Choroid plexus epithelial cell (primary cell): ENCODE results near the gene TULP4.
"Not testable (repeated sequence)": the region's sequence is repeated elsewhere in the genome, so short reads cannot be mapped to it uniquely, and the experiment has no call there.

Experiments
- DNase-seq: peaks from one replicate; pipeline ENCODE4 v3.0.0-alpha.2; 2010; ENCODE audit warnings: low read depth
- H3K4me3 ChIP-seq: 2 replicates; pipeline ENCODE4 v1.5.1; 2011; ENCODE audit warnings: low read depth, mild to moderate bottlenecking, control low read depth, low read length, moderate library complexity
- TF ChIP-seq, protein P1 (sequence below): conservative IDR thresholded peaks from 2 replicates; pipeline ENCODE4 v1.5.1; 2011; ENCODE audit warnings: low read depth, mild to moderate bottlenecking, control low read depth, inconsistent platforms, low read length, moderate library complexity

The TULP4 gene

DNA sequence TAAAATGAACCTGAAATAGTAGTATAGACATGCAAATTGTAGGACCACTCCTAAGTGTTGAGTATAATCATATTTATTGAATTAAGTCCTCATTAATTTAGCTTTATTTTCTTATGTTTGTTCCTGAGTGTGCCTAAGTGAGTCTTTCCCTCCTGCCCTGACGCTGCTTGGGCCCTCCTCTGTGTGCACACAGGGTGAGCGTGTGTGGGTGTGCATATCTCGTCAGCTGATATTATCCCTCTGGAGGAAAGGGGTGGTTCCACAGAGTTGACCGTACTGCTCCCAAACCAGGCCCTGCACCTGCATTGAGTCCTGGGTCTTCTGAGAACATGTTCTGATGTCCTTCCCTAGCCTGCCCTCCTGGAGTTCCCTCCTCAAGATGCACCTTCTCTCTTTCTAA is 28.0 kb downstream of the TULP4 start:
- TF ChIP-seq, protein P1, sequence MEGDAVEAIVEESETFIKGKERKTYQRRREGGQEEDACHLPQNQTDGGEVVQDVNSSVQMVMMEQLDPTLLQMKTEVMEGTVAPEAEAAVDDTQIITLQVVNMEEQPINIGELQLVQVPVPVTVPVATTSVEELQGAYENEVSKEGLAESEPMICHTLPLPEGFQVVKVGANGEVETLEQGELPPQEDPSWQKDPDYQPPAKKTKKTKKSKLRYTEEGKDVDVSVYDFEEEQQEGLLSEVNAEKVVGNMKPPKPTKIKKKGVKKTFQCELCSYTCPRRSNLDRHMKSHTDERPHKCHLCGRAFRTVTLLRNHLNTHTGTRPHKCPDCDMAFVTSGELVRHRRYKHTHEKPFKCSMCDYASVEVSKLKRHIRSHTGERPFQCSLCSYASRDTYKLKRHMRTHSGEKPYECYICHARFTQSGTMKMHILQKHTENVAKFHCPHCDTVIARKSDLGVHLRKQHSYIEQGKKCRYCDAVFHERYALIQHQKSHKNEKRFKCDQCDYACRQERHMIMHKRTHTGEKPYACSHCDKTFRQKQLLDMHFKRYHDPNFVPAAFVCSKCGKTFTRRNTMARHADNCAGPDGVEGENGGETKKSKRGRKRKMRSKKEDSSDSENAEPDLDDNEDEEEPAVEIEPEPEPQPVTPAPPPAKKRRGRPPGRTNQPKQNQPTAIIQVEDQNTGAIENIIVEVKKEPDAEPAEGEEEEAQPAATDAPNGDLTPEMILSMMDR = no peak
- no peak for DNase-seq
- no peak overlapping the region for H3K4me3 ChIP-seq

DNA sequence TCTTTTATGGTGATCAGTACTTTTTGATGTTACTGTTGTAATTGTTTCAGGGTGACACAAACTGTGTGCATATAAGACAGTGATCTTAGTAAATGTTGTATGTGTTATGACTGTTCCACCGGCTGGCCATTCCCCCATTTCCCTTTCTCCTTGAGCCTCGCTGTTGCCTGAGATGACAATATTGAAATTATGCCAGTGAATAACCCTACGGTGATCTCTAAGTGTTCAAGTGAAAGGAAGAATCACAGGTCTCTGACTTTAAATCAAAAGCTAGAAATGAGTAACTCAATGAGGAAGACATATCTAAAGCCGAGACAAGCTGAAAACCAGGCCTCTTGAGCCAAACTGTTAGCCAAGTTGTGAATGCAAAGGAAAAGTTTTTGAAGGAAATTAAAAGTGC is 32.3 kb downstream of the TULP4 start:
- DNase-seq = no peak
- no peak overlapping the region for H3K4me3 ChIP-seq
- TF ChIP-seq, protein P1 = no peak

DNA sequence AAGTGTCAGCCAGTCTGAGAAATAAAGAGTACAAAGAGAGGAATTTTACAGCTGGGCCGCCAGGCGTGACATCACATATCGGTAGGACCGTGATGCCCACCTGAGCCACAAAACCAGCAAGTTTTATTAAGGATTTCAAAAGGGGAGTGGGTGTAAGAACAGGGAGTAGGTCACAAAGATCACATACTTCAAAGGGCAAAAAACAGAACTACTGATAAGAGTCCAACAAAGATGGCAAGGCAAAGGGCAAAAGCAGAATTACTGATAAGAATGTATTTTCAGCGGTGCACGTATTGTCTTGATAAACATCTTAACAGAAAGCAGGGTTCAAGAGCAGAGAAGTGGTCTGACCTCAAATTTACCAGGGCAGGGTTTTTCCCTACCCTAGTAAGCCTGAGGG is 33.2 kb downstream of the TULP4 start:
- H3K4me3 ChIP-seq, DNase-seq: not testable (repeated sequence)

DNA sequence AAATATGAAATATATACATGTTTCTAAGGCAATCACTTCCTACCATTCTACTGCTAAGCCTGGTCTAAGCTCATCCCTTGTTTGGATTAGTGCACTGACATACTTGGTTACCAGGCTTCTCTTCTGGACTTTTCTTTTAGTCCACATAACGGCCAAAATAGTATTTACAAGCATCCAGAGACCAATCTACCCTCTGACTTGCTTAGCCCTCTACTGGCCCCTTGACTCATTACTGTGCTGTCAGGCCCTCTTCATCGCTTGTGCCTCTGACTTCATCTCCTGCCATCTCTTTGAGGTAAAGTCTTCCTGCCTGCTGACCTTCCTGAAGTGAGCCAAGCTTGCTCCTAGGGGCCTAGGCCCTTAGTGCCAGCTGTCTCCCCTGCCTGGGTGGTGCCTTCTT is 35.1 kb downstream of the TULP4 start:
- TF ChIP-seq, protein P1 = peak; percentile 20
- DNase-seq = peak; percentile 20
- H3K4me3 ChIP-seq = no peak overlapping the region

DNA sequence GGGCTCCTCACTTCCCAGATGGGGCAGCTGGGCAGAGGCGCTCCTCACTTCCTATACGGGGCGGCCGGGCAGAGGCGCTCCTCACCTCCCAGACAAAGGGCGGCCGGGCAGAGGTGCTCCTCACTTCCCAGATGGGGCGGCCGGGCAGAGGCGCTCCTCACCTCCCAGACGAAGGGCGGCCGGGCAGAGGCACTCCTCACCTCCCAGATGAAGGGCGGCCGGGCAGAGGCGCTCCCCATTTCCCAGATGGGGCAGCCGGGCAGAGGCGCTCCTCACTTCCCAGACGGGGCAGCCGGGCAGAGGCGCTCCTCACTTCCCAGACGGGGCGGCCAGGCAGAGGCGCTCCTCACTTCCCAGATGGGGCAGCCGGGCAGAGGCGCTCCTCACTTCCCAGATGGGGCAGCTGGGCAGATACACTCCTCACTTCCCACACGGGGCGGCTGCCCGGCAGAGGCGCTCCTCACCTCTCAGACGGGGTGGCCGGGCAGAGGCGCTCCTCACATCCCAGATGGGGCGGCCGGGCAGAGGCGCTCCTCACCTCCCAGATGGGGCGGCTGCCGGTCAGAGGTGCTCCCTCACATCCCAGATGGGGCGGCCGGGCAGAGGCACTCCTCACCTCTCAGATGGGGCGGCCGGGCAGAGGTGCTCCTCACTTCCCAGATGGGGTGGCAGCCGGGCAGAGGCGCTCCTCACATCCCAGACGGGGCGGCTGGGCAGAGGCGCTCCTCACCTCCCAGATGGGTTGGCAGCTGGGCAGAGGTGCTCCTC is 36.7 kb downstream of the TULP4 start:
- H3K4me3 ChIP-seq, DNase-seq: not testable (repeated sequence)

DNA sequence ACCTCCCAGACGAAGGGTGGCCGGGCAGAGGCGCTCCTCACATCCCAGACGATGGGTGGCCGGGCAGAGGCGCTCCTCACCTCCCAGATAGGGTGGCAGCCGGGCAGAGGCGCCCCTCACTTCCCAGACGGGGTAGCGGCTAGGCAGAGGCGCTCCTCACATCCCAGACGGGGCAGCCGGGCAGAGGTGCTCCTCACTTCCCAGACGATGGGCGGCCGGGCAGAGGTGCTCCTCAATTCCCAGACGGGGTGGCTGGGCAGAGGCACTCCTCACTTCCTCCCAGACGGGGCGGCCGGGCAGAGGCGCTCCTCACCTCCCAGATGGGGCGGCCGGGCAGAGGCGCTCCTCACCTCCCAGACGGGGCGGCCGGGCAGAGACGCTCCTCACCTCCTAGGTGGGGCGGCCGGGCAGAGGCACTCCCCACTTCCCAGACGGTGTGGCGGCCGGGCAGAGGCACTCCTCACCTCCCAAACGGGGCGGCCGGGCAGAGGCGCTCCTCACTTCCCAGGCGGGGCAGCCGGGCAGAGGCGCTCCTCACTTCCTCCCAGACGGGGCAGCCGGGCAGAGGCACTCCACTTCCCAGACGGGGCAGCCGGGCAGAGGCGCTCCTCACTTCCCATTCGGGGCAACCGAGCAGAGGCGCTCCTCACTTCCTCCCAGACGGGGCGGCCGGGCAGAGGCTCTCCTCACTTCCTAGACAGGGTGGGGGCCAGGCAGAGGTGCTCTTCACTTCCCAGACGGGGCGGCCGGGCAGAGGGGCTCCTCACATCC is 37.4 kb downstream of the TULP4 start:
- DNase-seq, H3K4me3 ChIP-seq: not testable (repeated sequence)

DNA sequence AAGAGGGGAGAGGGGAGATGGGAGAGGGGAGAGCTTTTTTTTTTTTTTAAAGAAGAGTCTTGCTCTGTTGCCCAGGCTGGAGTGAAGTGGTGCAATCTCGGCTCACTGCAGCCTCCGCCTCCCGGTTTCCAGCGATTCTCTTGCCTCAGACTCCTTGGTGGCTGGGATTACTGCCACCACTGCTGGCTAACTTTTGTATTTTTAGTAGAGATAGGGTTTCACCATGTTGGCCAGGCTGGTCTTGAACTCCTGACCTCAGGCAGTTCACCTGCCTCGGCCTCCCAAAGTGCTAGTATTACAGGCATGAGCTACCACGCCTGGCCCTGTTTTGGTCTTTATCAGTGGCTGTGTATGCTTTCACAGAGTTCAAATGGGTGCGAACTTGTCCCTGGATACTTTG is 38.5 kb downstream of the TULP4 start:
- H3K4me3 ChIP-seq, DNase-seq: not testable (repeated sequence)

DNA sequence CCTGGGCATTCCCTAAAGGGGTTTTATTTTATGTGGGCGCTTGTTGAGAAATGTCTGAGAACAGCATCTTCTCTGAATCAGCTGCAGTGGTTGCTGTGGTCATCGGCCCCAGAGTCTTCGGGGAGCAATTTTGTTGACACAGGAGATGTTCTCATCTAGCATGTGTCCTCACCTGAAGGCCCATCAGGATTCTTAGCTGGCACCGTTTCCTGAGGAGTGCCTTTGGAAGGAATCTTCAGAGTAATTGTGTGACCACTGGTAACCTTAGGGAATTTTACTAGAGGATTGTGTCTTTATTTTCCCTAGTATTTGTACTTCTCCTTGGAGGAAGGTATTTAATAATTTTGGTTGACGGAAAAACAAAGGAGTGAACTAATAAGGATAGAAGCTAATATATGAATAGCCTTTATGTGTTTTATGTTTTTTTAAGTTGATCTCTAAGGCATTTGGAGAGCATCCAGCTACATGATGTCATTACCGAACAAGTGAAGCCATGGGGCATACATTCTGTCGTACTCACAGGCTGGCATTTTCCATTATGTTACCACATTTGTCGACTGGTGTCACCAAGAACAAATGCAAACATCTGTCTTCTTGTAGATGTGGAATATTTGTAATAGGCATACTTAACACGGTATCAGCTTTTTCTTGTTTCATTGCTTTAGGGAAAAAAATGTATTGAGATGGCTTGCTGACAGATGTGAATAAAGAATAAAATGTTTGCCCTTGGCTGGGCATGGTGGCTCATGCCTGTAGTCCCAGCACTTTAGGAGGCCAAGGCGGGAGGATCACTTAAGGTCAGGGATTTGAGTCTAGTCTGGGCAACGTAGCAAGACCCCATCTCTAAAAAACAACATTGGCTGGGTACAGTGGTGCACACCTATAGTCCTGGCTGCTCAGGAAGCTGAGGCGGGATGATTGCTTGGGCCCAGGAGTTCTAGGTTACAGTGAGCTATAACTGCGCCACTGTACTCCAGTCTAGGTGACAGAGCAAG is 41.9 kb downstream of the TULP4 start:
- TF ChIP-seq, protein P1 = no peak
- no peak overlapping the region for H3K4me3 ChIP-seq
- peak; percentile 34 for DNase-seq
